Endothelial cell of umbilical vein (primary cell): ENCODE data around the gene CDC42BPG. TPM values are rescaled to one million over a fixed set of nuclear protein-coding genes. Genes with fewer than 3 reads are reported as not detected.

Experiments used
- BruUV-seq: library from RNA; stranded (reverse); fragments of 400-500 nt; replicated peaks from 2 replicates; lab custom pipeline; 2021; lab: Mats Ljungman, UMichigan
- CTCF ChIA-PET: fragments of 300-600, 350-600 bp; sonication (Branson Sonifier 250); formaldehyde crosslinking; loops from one replicate; lab custom pipeline; 2021; ENCODE audit warnings: antibody characterized with exemption, inconsistent platforms; lab: Charles Lee
- POLR2A ChIA-PET: fragments of 300-600, 350-600 bp; sonication (Branson Sonifier 250); formaldehyde crosslinking; loops from one replicate; lab custom pipeline; 2021; ENCODE audit warnings: antibody characterized with exemption, inconsistent platforms; lab: Charles Lee
- DNase-seq: peaks from one replicate; pipeline ENCODE4 v3.0.0-alpha.2; 2011; ENCODE audit warnings: low read depth, low spot score
- FAIRE-seq: peaks from 2 replicates; lab custom pipeline; 2011; peaks lifted over from hg19 to GRCh38; lab: Jason Lieb, UNC
- H2AFZ ChIP-seq: 2 replicates; pipeline ENCODE4 v1.6.0; 2012; ENCODE audit warnings: low read depth, low read length, control low read depth, inconsistent platforms
- H3K27ac ChIP-seq: 2 replicates; pipeline ENCODE4 v1.5.1; 2011; ENCODE audit warnings: low read depth, mild to moderate bottlenecking, control low read depth, low read length, moderate library complexity; ENCODE audit not compliant: insufficient read depth
- H3K27me3 ChIP-seq, 2 experiments: 2 replicates each; pipeline versions ENCODE4 v1.6.0 to v1.6.1; 2011; ENCODE audit warnings: low read length in 2 of 2, mixed read lengths in 1 of 2; ENCODE audit not compliant: control insufficient read depth in 2 of 2, insufficient read depth in 2 of 2
- H3K36me3 ChIP-seq, 2 experiments: 2 replicates in 1 of 2; 3 replicates in 1 of 2; pipeline ENCODE4 v1.5.1; 2011; ENCODE audit warnings: low read length in 2 of 2, mild to moderate bottlenecking in 1 of 2, moderate library complexity in 1 of 2; ENCODE audit not compliant: control insufficient read depth in 2 of 2, insufficient read depth in 2 of 2; ENCODE audit errors: extremely low read depth in 1 of 2
- H3K4me1 ChIP-seq: 3 replicates; pipeline ENCODE4 v1.5.1; 2011; ENCODE audit warnings: mild to moderate bottlenecking, low read length; ENCODE audit not compliant: control insufficient read depth, insufficient read depth; ENCODE audit errors: extremely low read depth
- H3K4me2 ChIP-seq: 2 replicates; pipeline ENCODE4 v1.6.1; 2011; ENCODE audit warnings: low read length, control low read depth, mixed read lengths; ENCODE audit not compliant: insufficient read depth
- H3K4me3 ChIP-seq, 3 experiments: fragments of 200-600 bp in 1 of 3; sonication (generic), shearing (Covaris generic) in 1 of 3; replicated peaks in 1 of 3; 2 replicates each; pipeline ENCODE4 v1.5.1; 2011 to 2016; ENCODE audit warnings: control low read depth in 3 of 3, low read length in 3 of 3, mild to moderate bottlenecking in 2 of 3, inconsistent platforms in 1 of 3, low read depth in 1 of 3, moderate library complexity in 1 of 3; ENCODE audit not compliant: insufficient read depth in 1 of 3
- H3K79me2 ChIP-seq: 2 replicates; pipeline ENCODE4 v1.6.0; 2012; ENCODE audit warnings: low read length, inconsistent platforms; ENCODE audit not compliant: control insufficient read depth, insufficient read depth
- H3K9ac ChIP-seq: replicated peaks from 2 replicates; pipeline ENCODE3; 2011; ENCODE audit warnings: low read length, control low read depth; ENCODE audit not compliant: insufficient read depth; ENCODE audit errors: extremely low read depth
- H3K9me1 ChIP-seq: replicated peaks from 3 replicates; pipeline ENCODE4 v1.6.0; 2011; ENCODE audit warnings: mild to moderate bottlenecking, low read length; ENCODE audit not compliant: control insufficient read depth, insufficient read depth; ENCODE audit errors: extremely low read depth
- H3K9me3 ChIP-seq: replicated peaks from 2 replicates; pipeline ENCODE4 v1.5.1; 2012; ENCODE audit warnings: low read length, inconsistent platforms; ENCODE audit not compliant: control insufficient read depth, insufficient read depth
- H4K20me1 ChIP-seq: replicated peaks from 2 replicates; pipeline ENCODE3; 2011; ENCODE audit warnings: mild to moderate bottlenecking, low read length; ENCODE audit not compliant: control insufficient read depth, insufficient read depth; ENCODE audit errors: extremely low read depth
- EZH2 ChIP-seq: IDR thresholded peaks from 2 replicates; pipeline ENCODE4 v1.6.1; 2012; ENCODE audit warnings: borderline replicate concordance, low read depth, mild to moderate bottlenecking, moderate library complexity, low read length, inconsistent platforms; ENCODE audit not compliant: severe bottlenecking
- FOS ChIP-seq: IDR thresholded peaks from 2 replicates; pipeline ENCODE4 v1.6.1; 2011; ENCODE audit warnings: mild to moderate bottlenecking, low read length, moderate library complexity, borderline replicate concordance; ENCODE audit not compliant: insufficient read depth
- GATA2 ChIP-seq: IDR thresholded peaks from 2 replicates; pipeline ENCODE4 v1.7.0; 2011; ENCODE audit warnings: low read depth, mild to moderate bottlenecking, moderate library complexity, mixed read lengths, low read length; ENCODE audit not compliant: insufficient read length, insufficient read depth
- JUN ChIP-seq: IDR thresholded peaks from 2 replicates; pipeline ENCODE4 v1.6.1; 2011; ENCODE audit warnings: borderline replicate concordance, low read depth; ENCODE audit not compliant: insufficient read length, insufficient read depth
- MYC ChIP-seq: IDR thresholded peaks from one replicate; pipeline ENCODE4 v1.6.1; 2011; ENCODE audit warnings: mild to moderate bottlenecking, low read depth, low read length
- POLR2A ChIP-seq: IDR thresholded peaks from 2 replicates; pipeline ENCODE4 v1.6.1; 2012; ENCODE audit warnings: low read depth, mild to moderate bottlenecking, control low read depth, low read length
- POLR2AphosphoS5 ChIP-seq: IDR thresholded peaks from 2 replicates; pipeline ENCODE4 v1.6.1; 2012; ENCODE audit warnings: low read depth, mild to moderate bottlenecking, control low read depth, low read length, moderate library complexity; ENCODE audit not compliant: insufficient read depth
- dilution Hi-C: fragments of 300-500 bp; cut with MboI; formaldehyde crosslinking; loops from one replicate; pipeline ENCODE4 v1.15.0; 2019; ENCODE audit warnings: low sequenced_read_pairs; ENCODE audit not compliant: extremely low pct_ligation_motif_present
- intact Hi-C: fragments of 100-400 bp; cut with micrococcal nuclease; formaldehyde crosslinking; loops from one replicate; pipeline ENCODE4 v1.10.0; 2022
- polyA plus RNA-seq, 4 experiments: library from polyadenylated mRNA; depleted of rRNA in 3 of 4; stranded (reverse) in 3 of 4; unstranded in 1 of 4; fragments of >200 nt; gene quantifications; 2 replicates each; pipeline versions ENCODE4 v1.2.1 to v1.2.3, GENCODE V29; 2011 to 2012; ENCODE audit warnings: missing spikeins in 1 of 4
- total RNA-seq: library from RNA; stranded (reverse); gene quantifications from 2 replicates; pipeline ENCODE4 v1.2.3, GENCODE V29; 2021
- TF ChIP-seq, protein P1 (sequence below): IDR thresholded peaks from 2 replicates; pipeline ENCODE4 v1.6.1; 2011; ENCODE audit not compliant: insufficient read depth, insufficient read length
- TF ChIP-seq, protein P2 (sequence below), 2 donors: IDR thresholded peaks; 1 replicate in 1 of 2; 2 replicates in 1 of 2; pipeline ENCODE4 v1.5.1; 2011; ENCODE audit warnings: low read length in 2 of 2, mild to moderate bottlenecking in 2 of 2, moderate library complexity in 2 of 2, control low read depth in 1 of 2, inconsistent platforms in 1 of 2, low read depth in 1 of 2; ENCODE audit not compliant: insufficient read depth in 1 of 2; ENCODE audit errors: extremely low read depth in 1 of 2

CDC42BPG gene
- total and polyA plus RNA-seq, 2 donors (not counting 3 experiments of a cell fraction or from before 2014, with no cell fraction given), result 0.19 to 0.42 TPM

DNA sequence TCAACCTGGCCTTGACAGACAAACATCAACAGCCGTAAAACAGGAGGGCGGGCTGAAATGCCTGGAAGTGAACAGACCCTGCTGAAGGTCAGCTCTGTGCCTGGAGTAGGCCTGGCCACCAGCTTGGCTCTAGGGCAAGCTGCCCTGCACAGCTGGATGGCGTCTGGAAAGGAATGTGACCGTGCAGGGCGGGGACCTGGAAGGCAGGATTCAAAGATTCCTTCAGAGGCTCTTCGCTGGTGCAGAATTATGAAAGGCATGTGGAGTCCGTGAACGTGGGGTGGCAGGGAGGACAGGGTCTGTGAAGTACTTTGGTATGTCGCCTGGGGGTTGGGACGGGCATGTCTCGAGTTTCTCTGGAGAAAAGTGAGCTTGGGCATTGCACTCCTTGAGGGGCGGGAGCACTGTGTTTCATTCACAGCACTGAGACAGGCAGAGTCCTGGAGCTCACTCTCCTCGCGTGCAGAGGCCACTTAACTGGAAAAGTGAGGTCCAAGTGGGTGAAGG, 32.4 kb upstream of the CDC42BPG start:
- DNase-seq (peak; percentile 38), FAIRE-seq (peak; percentile 91)
- intact Hi-C loops (loop anchor here (2.0 kb wide), 1 partner anchor 66 kb away; the partner anchor contains the start of gene MEN1), dilution Hi-C loops (no loop called here)
- Histone ChIP-seq H2AFZ (no peak overlapping the region), H3K4me3 (peak overlapping the region; percentile 30 to 74 (median 63)), H3K9me1 (no peaks in the 10 kb centered on the region), H3K9ac (peak overlapping the region; percentile 49), H3K79me2 (peaks cover 56% of the 10 kb centered on the region), H3K9me3 (no peaks in the 10 kb centered on the region), H3K27me3 (no peaks in the 10 kb centered on the region), H3K36me3 (peaks cover 2 to 11% of the 10 kb centered on the region in 2 experiments), H4K20me1 (no peaks in the 10 kb centered on the region), H3K4me1 (peaks cover 24% of the 10 kb centered on the region), H3K27ac (no peak overlapping the region), H3K4me2 (peak overlapping the region; percentile 79)
- TF ChIP-seq FOS (no peak), MYC (no peak), GATA2 (no peak), EZH2 (no peak), JUN (no peak), POLR2AphosphoS5 (no peak), POLR2A (no peak)
- TF ChIP-seq, protein P1, sequence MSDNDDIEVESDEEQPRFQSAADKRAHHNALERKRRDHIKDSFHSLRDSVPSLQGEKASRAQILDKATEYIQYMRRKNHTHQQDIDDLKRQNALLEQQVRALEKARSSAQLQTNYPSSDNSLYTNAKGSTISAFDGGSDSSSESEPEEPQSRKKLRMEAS, result no peak
- TF ChIP-seq, protein P2, sequence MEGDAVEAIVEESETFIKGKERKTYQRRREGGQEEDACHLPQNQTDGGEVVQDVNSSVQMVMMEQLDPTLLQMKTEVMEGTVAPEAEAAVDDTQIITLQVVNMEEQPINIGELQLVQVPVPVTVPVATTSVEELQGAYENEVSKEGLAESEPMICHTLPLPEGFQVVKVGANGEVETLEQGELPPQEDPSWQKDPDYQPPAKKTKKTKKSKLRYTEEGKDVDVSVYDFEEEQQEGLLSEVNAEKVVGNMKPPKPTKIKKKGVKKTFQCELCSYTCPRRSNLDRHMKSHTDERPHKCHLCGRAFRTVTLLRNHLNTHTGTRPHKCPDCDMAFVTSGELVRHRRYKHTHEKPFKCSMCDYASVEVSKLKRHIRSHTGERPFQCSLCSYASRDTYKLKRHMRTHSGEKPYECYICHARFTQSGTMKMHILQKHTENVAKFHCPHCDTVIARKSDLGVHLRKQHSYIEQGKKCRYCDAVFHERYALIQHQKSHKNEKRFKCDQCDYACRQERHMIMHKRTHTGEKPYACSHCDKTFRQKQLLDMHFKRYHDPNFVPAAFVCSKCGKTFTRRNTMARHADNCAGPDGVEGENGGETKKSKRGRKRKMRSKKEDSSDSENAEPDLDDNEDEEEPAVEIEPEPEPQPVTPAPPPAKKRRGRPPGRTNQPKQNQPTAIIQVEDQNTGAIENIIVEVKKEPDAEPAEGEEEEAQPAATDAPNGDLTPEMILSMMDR (IDR thresholded peaks at IDR 0.05; ENCODE audit: extremely low read depth in 1 of 2, insufficient read depth in 1 of 2, low read depth in 1 of 2, low read length in 2 of 2), result no peak
- ChIA-PET POLR2A (interaction anchor here (1.1 to 3.9 kb wide), 5 partner anchors 8 to 28 kb away, joined by 3 to 45 read pairs (median 18); no protein-coding TSS in a partner anchor), CTCF (interaction anchor here (0.7 to 5.2 kb wide), 10 partner anchors 8 to 47 kb away, joined by 3 to 77 read pairs (median 6); partner anchors contain the start of genes CDC42BPG and PPP2R5B)
- BruUV-seq, result no TSS peak
